ENCODE data around the gene FCMR. TPM values are rescaled to one million over a fixed set of nuclear protein-coding genes. Genes with fewer than 3 reads are reported as not detected.

The FCMR gene
- total and polyA plus RNA-seq, 4 donors = 0.70 to 3.6 (median 1.7) TPM

GRCh38 chr1:206885341-206886060 lies 36.2 kb downstream of the FCMR start:
- H3K9ac ChIP-seq (ENCODE audit: low read depth in 1 of 2, low read length in 2 of 2) = no peak overlapping the region
- H3K4me1 ChIP-seq (ENCODE audit: control insufficient read depth in 4 of 4, insufficient read depth in 4 of 4, low read length in 3 of 4) = peaks cover 4 to 8% (median 6%) of the 10 kb centered on the region in 4 donors
- no peak for DNase-seq (ENCODE audit: low spot score)
- WGBS = 84% methylated on average over 3 of the region's 3 CpGs
- H3K9me3 ChIP-seq (ENCODE audit: control insufficient read depth in 4 of 4, low read length in 3 of 4) = no peaks in the 10 kb centered on the region
- H3K27me3 ChIP-seq (ENCODE audit: control insufficient read depth in 4 of 4, insufficient read depth in 4 of 4, low read length in 3 of 4) = no peaks in the 10 kb centered on the region
- no peaks in the 10 kb centered on the region for H3K36me3 ChIP-seq (ENCODE audit: control insufficient read depth in 4 of 4, insufficient read depth in 3 of 4, low read depth in 1 of 4, low read length in 3 of 4)
- TF ChIP-seq ZBTB33 (IDR thresholded peaks at IDR 0.05) (no peak), FOXA1 (IDR thresholded peaks at IDR 0.05) (no peak), RAD21 (IDR thresholded peaks at IDR 0.05) (no peak), ATF3 (IDR thresholded peaks at IDR 0.05) (no peak)
- TF ChIP-seq, protein P1, sequence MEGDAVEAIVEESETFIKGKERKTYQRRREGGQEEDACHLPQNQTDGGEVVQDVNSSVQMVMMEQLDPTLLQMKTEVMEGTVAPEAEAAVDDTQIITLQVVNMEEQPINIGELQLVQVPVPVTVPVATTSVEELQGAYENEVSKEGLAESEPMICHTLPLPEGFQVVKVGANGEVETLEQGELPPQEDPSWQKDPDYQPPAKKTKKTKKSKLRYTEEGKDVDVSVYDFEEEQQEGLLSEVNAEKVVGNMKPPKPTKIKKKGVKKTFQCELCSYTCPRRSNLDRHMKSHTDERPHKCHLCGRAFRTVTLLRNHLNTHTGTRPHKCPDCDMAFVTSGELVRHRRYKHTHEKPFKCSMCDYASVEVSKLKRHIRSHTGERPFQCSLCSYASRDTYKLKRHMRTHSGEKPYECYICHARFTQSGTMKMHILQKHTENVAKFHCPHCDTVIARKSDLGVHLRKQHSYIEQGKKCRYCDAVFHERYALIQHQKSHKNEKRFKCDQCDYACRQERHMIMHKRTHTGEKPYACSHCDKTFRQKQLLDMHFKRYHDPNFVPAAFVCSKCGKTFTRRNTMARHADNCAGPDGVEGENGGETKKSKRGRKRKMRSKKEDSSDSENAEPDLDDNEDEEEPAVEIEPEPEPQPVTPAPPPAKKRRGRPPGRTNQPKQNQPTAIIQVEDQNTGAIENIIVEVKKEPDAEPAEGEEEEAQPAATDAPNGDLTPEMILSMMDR (IDR thresholded peaks at IDR 0.05; ENCODE audit: low read depth, low read length, missing input control) = no peak
- H3K4me3 ChIP-seq (ENCODE audit: low read depth in 1 of 3, low read length in 3 of 3) = no peak overlapping the region
- no peak overlapping the region for H3K27ac ChIP-seq (ENCODE audit: low read depth in 1 of 2, low read length in 2 of 2)

DNA sequence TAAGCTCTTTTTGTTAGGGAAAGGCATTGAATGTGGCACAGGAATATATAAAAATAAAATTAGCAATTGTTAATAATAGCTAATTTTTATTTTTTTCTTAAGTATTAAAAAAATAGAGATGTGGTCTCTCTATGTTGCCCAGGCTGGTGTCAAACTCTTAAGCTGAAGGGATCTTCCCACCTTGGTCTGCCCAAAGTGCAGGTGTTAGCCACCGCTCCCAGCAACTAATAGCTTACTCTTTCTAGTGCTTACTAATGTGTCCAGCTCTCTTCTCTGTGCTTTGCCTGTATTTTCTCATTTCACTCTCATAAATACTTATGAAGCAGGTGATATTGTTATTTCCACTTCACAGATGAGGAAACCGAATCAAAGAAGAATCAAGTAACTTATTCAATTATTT lies 37.9 kb downstream of the FCMR start:
- Histone ChIP-seq H3K9ac (ENCODE audit: low read depth in 1 of 2, low read length in 2 of 2) (no peak overlapping the region), H3K4me1 (ENCODE audit: control insufficient read depth in 4 of 4, insufficient read depth in 4 of 4, low read length in 3 of 4) (no peaks in the 10 kb centered on the region), H3K27ac (ENCODE audit: low read depth in 1 of 2, low read length in 2 of 2) (no peak overlapping the region), H3K9me3 (ENCODE audit: control insufficient read depth in 4 of 4, low read length in 3 of 4) (no peaks in the 10 kb centered on the region), H3K27me3 (ENCODE audit: control insufficient read depth in 4 of 4, insufficient read depth in 4 of 4, low read length in 3 of 4) (no peaks in the 10 kb centered on the region), H3K36me3 (ENCODE audit: control insufficient read depth in 4 of 4, insufficient read depth in 3 of 4, low read depth in 1 of 4, low read length in 3 of 4) (no peaks in the 10 kb centered on the region), H3K4me3 (ENCODE audit: low read depth in 1 of 3, low read length in 3 of 3) (no peak overlapping the region)
- TF ChIP-seq RAD21 (IDR thresholded peaks at IDR 0.05) = no peak
- DNase-seq (ENCODE audit: low spot score) = no peak
- WGBS = 83% methylated on average over 2 of the region's 2 CpGs

DNA sequence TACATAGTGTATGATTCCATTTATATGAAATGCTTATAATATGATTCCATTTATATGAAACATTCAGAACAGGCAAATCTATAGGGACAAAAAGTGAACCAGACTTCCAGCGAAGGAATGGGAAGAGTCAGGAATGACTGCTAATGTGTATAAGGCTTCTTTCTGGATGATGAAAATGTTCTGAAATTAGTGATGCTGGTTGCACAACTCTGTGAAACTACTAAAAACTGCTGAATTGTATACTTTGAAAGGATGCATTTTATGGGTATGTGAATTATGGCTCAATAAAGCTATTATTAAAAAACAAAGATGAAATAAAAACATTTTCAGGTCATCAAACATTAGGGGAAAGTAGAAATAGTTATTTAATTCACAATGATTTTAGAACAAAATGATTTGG lies 38.6 kb downstream of the FCMR start:
- H3K4me1 ChIP-seq (ENCODE audit: control insufficient read depth in 4 of 4, insufficient read depth in 4 of 4, low read length in 3 of 4) = no peaks in the 10 kb centered on the region
- H3K4me3 ChIP-seq (ENCODE audit: low read depth in 1 of 3, low read length in 3 of 3) = no peak overlapping the region
- no peak for TF ChIP-seq HNF4A (conservative IDR thresholded peaks at IDR 0.05)
- no peak for TF ChIP-seq YY1 (IDR thresholded peaks at IDR 0.05)
- TF ChIP-seq FOXA2 (IDR thresholded peaks at IDR 0.05) = no peak
- no peak for TF ChIP-seq SP1 (IDR thresholded peaks at IDR 0.05)
- TF ChIP-seq RAD21 (IDR thresholded peaks at IDR 0.05) = no peak
- TF ChIP-seq, protein P2, sequence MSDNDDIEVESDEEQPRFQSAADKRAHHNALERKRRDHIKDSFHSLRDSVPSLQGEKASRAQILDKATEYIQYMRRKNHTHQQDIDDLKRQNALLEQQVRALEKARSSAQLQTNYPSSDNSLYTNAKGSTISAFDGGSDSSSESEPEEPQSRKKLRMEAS (IDR thresholded peaks at IDR 0.05) = no peak
- TF ChIP-seq, protein P3, sequence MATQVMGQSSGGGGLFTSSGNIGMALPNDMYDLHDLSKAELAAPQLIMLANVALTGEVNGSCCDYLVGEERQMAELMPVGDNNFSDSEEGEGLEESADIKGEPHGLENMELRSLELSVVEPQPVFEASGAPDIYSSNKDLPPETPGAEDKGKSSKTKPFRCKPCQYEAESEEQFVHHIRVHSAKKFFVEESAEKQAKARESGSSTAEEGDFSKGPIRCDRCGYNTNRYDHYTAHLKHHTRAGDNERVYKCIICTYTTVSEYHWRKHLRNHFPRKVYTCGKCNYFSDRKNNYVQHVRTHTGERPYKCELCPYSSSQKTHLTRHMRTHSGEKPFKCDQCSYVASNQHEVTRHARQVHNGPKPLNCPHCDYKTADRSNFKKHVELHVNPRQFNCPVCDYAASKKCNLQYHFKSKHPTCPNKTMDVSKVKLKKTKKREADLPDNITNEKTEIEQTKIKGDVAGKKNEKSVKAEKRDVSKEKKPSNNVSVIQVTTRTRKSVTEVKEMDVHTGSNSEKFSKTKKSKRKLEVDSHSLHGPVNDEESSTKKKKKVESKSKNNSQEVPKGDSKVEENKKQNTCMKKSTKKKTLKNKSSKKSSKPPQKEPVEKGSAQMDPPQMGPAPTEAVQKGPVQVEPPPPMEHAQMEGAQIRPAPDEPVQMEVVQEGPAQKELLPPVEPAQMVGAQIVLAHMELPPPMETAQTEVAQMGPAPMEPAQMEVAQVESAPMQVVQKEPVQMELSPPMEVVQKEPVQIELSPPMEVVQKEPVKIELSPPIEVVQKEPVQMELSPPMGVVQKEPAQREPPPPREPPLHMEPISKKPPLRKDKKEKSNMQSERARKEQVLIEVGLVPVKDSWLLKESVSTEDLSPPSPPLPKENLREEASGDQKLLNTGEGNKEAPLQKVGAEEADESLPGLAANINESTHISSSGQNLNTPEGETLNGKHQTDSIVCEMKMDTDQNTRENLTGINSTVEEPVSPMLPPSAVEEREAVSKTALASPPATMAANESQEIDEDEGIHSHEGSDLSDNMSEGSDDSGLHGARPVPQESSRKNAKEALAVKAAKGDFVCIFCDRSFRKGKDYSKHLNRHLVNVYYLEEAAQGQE (IDR thresholded peaks at IDR 0.05) = no peak
- no peaks in the 10 kb centered on the region for H3K36me3 ChIP-seq (ENCODE audit: control insufficient read depth in 4 of 4, insufficient read depth in 3 of 4, low read depth in 1 of 4, low read length in 3 of 4)
- peaks cover 3 to 5% (median 4%) of the 10 kb centered on the region in 4 donors for H3K9me3 ChIP-seq (ENCODE audit: control insufficient read depth in 4 of 4, low read length in 3 of 4)
- no peaks in the 10 kb centered on the region for H3K27me3 ChIP-seq (ENCODE audit: control insufficient read depth in 4 of 4, insufficient read depth in 4 of 4, low read length in 3 of 4)
- no peak overlapping the region for H3K9ac ChIP-seq (ENCODE audit: low read depth in 1 of 2, low read length in 2 of 2)
- no peak for DNase-seq (ENCODE audit: low spot score)
- no peak overlapping the region for H3K27ac ChIP-seq (ENCODE audit: low read depth in 1 of 2, low read length in 2 of 2)
- WGBS = 95% methylated on average over 1 of the region's 1 CpG

All from liver (tissue), 9 donors.